Right lobe of liver (tissue), 4 donors: Measurements from ENCODE around the gene CSK.

ENCODE experiments used
- POLR2A ChIP-seq: fragments of 450-650 bp; IDR thresholded peaks from one replicate; pipeline ENCODE4 v1.6.1; 2017; ENCODE audit warnings: antibody characterized with exemption, mild to moderate bottlenecking
- TF ChIP-seq, protein P1 (sequence below), 4 donors: fragments of 200-600 bp in 3 of 4; fragments of 450-650 bp in 1 of 4; IDR thresholded peaks; one replicate each; pipeline versions ENCODE4 v1.5.1 to v1.8.0; 2016 to 2022; ENCODE audit warnings: antibody characterized with exemption in 4 of 4, mild to moderate bottlenecking in 2 of 4
- donor health status: DM: no; HTN: no; CAD: no.
- donor health status: DM: no; HTN: no; CAD: no.
- donor health status: DM: no; HTN: yes; CAD: no.

- TF ChIP-seq, protein P1, sequence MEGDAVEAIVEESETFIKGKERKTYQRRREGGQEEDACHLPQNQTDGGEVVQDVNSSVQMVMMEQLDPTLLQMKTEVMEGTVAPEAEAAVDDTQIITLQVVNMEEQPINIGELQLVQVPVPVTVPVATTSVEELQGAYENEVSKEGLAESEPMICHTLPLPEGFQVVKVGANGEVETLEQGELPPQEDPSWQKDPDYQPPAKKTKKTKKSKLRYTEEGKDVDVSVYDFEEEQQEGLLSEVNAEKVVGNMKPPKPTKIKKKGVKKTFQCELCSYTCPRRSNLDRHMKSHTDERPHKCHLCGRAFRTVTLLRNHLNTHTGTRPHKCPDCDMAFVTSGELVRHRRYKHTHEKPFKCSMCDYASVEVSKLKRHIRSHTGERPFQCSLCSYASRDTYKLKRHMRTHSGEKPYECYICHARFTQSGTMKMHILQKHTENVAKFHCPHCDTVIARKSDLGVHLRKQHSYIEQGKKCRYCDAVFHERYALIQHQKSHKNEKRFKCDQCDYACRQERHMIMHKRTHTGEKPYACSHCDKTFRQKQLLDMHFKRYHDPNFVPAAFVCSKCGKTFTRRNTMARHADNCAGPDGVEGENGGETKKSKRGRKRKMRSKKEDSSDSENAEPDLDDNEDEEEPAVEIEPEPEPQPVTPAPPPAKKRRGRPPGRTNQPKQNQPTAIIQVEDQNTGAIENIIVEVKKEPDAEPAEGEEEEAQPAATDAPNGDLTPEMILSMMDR (IDR thresholded peaks at IDR 0.05), result no peak
- no peak for TF ChIP-seq POLR2A
Observed at GRCh38 chr15:74786551-74787165, 4.8 kb downstream of the CSK start.
